GM21367 (cell line): ENCODE measurements around the gene PRPF31.

Experiments used
- ATAC-seq: cut with Tn5 transposase; IDR thresholded peaks from one replicate; pipeline ENCODE4 v1.9.1; 2021; ENCODE audit not compliant: unreplicated experiment

Gene PRPF31

DNA sequence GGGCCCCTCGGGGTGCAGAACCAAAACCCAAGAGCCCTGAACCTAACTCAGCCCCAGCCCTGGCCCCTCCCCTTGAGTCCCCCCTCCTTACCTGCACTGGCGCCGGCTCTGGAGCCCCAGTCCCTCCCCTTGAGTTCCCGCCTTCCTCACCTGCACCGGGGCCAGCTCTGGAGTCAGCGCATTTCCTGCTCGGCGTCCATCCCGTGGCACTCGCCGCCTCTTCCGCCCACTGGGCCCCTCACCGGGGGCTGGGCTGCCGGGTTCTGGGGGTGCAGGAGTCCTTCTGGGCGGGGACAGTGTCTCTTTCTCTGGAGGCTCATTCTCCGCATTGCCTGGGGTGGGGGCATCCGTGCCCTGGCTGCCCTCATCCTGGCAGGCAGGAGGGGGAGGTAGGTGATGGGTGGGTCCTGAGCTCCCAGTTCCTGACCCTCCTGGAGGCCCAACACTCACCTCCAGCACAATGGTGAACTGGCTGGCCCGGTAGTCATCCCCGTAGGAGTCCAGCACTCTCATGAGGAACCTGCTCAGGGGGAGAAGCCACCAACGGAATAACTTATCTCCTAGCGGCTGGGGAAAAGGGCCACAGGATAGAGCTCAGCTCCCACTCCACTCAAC lies 7.6 kb upstream of the PRPF31 start:
- no peak for ATAC-seq

DNA sequence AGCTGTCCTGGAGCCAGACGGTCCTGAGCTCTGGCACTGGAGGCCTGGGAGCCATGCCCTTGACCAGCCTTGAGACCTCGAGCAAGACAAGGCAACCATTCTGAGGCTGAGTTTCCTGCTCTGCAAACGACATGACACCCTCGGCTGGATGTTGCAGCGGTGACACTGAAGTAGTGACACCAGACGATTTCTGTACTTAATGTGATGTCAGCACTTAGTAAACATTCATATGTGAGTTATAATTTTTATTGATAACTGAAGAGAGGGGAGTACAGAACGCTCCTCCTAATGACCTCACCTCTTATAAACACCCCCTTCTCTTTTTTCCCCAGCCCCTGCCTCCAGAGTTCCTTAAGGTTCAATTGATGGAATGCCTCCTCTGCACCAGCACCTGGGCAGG lies 7.1 kb upstream of the PRPF31 start:
- no peak for ATAC-seq

DNA sequence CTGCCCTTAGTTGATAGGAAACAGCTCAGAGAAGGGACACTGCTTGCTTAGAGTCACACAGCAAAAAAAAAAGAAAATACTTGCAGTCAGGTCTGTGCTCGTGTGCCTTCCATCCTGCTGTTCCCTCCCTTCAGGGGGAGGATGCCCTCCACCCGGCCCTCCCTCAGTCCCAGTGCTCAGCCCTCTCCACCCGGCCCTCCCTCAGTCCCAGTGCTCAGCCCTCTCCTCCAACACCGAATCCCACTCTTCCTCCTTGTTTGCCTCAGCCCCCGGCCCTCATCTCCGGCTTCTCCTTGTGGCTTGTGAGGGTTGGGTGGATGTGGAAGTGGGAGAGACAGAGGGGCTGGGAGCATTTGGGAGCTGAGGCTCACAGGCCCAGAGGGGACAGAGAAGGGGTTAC lies 5.9 kb upstream of the PRPF31 start:
- no peak for ATAC-seq

DNA sequence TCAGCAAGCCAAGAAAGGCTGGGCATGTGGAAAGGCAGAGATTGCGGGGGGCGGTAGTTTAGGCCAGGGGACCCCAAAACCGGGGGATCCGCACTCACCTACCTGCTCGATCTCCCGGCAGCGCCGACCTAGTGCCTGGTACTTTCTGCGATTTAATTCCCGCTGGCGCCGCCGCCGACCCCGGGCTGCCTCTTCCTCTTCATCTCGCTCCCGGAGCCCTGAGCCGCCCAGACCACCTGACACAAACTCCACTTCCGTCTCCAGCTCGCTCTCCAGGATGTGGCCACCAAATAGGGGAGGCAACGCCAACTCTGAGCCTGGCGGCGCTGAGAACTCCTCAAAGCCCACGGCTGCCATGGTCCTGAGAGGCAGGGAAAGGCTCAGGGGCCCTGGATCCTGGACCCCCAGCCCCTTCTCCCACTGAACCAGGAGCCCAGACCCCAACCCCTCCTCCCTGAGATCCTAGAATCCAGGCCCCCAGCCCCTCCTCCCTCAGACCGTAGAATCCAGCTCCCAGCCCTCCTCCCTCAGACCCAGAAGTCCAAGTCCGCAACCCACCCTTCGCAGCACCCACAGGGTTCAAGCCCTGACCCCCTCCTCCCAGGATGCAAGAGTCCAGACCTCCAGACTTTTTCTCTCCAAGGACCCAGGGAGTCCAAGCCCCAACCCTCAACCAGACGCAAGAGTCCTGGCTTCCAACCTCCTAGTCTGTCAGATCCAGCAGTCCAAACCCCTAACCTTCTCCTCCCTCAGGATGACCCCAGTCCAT lies 1.0 kb upstream of the PRPF31 start:
- ATAC-seq: peak; percentile 25

DNA sequence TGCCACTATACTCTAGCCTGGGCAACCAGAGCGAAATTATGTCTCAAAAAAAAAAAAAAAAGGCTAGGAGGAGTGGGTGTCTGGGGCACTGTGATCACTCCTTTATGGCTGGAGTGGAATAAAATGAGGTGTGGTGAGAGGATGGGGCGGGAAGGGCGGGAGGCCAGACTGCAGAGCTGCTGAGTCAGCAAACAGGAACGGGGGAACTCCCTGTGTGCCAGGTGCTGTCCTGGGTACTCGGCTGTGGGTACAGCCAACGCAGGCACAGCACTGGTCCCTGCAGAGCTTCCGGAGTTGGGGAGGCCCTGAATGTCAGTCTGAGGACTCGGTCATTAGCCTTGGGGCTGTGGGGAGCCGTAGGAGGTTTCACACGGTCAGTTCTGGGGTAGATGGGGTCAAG lies 5.7 kb downstream of the PRPF31 start:
- no peak for ATAC-seq

DNA sequence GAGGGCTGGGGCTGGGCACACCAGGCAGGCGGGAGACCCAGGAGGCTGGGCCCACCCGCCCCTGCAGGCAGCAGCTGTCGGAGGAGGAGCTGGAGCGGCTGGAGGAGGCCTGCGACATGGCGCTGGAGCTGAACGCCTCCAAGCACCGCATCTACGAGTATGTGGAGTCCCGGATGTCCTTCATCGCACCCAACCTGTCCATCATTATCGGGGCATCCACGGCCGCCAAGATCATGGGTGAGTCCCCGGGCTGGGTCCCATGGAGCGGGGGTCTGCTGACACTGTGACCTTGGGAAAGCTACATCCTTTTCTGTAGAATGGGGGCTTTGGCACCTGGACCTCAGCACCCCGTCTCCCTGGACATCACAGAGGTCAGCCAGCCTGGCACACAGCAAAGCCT lies 8.1 kb downstream of the PRPF31 start:
- ATAC-seq: no peak

DNA sequence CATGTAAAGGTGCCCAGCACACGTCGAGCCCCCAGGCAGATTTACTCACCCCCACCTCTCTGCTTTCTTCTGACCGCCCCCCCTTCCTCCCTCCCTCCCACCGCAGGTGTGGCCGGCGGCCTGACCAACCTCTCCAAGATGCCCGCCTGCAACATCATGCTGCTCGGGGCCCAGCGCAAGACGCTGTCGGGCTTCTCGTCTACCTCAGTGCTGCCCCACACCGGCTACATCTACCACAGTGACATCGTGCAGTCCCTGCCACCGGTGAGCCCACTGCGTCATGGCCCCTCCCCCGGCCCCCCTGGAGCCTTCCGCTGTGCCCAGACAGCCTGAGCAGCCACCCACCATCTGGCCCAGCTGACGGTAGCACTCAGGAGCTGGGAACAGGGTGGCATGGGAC lies 8.8 kb downstream of the PRPF31 start:
- no peak for ATAC-seq

DNA sequence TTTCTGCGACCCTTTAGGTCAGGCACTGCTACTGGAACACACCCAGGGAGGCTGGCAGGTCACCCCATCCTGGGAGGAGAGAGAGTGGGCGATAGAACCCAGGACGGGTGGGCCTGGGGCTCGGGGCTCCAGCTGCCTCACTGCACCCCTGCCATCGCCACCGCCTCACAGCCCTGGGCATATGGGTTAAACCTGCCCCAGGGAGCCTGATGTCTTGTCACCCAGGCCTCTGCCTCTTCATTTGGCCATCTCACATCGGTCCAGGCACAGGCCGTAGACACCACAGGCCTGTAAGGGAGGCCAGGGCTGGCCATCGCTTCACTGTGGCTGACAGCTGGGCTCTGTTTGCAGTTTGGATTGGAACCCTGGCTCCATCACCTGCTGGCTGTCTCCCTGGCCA lies 10.2 kb downstream of the PRPF31 start:
- no peak for ATAC-seq

DNA sequence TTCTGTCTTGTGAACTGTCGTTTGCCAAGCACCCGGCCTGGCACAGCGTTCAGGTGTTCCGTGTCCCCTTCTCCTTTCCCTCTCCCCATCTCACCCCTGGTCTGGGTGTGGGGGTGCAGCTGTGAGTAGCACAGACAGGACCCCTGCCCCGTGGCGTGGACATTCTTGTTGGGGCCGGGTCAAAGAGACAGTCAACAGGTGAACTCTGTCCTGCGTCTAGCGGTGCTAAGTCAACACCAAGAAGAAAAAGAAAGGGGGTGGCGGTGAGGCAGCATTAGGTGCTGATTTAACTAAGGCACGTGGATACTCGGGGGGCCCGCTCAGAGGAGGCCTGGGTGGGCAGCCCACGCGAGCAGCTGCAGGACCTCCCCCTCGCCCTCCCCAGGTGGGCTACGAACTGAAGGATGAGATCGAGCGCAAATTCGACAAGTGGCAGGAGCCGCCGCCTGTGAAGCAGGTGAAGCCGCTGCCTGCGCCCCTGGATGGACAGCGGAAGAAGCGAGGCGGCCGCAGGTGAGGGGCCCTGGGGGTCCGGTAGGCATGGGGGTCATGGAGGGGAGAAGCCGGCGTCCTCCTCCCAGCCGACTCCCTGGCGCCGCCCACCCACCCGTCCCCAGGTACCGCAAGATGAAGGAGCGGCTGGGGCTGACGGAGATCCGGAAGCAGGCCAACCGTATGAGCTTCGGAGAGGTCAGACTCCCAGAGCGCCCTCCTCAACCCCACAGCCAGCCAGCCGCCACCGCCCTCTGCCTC lies 12.3 kb downstream of the PRPF31 start:
- no peak for ATAC-seq

DNA sequence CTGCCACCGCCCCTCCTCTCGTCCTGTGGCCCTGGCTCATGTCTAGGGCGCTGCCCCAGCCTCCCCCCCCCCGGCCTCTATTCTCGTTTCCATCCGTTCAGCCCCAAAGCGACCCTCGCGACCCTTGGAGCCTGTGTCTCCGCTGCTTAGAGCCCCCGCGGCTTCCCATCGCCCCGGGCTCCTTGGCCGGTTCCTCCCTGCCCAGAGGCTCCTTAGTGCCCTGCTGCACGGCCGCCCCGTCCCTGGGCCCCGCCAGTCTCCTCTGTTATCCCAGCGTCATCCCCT lies 12.8 kb downstream of the PRPF31 start:
- no peak for ATAC-seq

DNA sequence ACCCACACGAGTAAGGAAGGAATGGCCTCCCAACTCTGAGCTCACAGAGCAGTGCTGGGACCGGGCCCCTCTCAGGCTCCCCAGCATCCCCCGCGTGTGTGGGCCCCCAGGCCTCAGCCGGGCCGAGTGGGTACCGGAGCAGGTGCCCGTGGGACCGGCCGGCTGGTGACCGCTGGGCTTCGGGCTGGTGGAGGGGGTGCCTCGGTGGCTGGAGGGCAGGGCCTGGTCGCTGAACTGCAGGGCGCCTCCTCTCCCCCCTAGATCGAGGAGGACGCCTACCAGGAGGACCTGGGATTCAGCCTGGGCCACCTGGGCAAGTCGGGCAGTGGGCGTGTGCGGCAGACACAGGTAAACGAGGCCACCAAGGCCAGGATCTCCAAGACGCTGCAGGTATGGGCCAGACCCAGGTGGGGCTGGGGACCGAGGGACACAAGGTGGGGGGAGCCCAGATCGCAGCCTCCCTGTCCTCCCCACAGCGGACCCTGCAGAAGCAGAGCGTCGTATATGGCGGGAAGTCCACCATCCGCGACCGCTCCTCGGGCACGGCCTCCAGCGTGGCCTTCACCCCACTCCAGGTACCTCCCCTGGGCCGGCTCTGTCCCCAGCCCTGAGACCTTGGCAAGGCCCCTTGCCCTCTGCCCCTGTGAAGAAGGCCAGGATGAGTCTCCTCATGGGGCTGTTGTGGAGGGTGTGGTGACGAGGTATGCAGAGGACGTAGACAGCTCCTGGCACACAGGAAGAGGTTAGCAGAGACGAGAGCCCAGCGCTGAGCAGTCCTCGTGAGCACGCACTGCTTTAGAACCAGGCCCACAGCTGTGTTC lies 13.5 kb downstream of the PRPF31 start:
- ATAC-seq: no peak

DNA sequence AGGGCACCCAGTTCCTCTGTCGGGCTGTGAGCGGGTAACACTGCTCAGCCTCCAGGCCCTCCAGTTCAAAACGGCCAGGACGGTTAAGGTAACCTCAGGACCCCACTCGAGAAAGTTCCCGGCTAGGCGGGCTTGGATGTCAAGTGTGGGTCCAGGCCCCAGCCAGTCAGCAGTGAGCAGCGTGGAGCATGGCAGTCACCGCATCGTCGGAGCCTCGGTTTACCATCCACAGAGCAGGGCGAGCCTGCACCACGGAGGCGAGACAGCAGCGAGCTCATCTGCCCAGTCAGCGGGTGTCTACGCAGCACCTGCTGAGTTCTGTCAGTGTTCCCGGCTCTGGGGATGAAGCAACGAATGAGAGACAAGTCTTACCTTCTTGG lies 14.1 kb downstream of the PRPF31 start:
- no peak for ATAC-seq

DNA sequence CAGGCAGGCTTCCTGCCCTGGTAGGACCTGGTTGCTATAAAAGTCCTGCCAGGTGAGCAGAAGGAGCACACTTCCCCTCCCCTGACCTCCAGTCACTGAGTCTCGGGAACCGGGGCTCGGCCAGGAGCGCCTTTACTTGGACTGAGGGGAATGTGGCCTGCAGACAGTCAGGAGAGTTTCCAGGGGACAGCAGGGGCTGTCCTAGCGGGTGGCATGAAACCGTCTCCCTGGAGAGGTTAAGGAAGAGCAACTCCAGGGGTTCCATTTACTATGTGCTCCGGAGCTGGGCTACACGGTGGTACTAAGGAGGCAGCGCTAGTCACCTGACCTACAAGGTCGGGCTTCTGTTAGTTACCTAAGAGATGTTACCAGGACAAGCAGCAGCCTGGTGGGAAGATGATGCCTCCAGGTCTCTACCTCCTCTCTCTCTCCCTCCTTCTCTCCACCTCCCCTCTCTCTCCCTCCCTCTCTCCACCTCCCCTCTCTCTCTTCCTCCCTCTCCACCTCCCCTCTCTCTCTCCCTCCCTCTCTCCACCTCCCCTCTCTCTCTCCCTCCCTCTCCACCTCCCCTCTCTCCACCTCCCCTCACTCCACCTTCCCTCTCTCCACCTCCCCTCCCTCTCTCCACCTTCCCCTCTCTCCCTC lies 17.9 kb downstream of the PRPF31 start:
- no peak for ATAC-seq

DNA sequence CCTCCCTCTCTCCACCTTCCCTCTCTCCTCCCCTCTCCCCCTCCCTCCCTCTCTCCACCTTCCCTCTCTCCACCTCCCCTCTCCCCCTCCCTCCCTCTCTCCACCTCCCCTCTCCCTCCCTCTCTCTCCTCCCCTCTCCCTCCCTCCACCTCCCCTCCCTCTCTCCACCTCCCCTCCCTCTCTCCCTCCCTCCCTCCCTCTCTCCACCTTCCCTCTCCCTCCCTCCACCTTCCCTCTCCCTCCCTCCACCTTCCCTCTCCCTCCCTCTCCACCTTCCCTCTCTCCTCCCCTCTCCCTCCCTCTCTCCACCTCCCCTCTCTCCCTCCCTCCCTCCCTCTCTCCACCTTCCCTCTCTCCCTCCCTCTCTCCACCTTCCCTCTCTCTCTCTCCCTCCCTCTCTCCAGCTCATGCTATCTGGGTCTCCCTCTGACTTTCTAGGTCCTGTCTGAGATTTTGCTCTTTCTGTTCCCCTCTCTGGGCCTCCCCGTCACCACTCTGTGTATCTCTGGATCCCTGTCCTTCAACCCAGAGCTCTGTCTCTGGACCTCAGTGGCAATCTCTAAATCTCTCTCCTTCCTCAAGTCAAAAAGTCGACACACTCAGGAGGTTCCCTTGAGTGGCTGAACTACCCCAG lies 18.5 kb downstream of the PRPF31 start:
- no peak for ATAC-seq

DNA sequence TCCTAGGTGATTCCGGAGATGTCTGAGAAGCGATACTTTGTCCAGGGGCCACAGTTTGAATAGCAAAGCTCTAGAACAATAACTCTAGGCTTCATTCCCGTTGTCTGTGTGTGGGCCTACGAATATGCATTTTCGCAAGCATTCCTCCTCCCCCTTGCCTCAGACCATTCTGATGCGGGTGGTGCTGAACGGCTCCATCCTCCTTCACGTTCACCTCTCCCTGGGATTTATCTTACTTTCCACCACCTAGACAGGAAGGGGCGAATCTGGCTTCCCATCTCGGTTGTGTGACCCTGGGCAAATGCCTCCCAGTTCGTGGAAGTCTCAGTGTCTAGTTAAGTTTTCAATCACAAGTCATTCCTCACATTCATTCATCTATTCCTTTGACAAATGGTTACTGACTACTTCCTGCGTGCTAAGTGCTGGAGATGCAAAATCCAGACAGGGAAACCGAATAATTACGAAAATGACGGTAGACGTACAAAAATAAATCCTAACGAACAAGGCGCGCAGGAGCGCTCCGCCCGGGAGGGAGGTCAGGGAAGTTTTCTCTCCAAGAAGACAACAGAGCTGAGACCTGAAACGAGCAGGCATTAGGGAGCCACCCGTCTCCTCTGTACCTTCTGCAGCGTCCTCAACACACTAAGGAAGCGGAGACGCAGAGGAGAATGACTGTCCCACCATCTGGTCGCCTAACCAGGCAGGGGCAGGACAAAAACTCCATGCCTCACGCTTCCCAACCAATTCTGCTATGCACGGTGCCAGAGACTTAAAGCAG lies 20.7 kb downstream of the PRPF31 start:
- no peak for ATAC-seq

DNA sequence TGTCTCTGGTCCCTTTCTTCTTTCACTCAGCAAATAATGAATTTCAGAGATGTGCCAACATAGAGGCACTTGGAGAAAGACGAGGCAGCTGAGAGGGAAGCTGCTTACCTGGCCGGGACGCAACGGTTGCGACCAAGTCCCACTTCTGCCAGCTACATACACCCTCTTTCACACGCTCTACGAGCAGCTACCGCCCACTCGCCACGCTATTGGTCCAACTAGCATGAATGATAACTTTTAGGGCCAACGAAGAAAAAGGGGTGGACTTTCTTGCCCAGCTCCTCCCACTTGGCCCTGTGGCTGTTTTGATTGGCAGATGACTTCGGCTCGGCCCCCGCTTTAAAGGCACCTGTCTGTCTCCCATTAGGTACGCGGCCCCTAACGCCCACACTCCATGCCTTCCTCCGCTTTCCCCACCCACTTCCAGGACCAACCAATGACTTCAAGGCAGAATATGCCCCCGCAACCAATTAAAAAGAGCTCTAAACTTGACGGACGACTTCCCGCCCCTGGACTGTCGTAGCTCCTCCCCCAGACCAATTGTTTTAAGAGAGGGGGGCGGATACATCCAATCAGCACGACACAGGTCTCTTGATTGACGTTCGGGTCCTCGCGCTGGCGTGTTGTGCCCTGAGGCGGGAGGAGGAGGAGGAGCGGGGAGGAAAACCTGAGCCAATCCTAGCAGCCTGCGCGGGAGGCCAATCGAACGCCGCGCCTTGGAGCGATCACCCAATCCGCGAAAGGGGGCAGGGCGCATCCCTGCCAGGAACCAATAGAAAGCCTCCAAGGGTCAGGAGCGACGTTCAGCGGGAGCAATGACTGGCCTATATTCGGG lies 21.5 kb downstream of the PRPF31 start:
- peak; percentile 66 for ATAC-seq

DNA sequence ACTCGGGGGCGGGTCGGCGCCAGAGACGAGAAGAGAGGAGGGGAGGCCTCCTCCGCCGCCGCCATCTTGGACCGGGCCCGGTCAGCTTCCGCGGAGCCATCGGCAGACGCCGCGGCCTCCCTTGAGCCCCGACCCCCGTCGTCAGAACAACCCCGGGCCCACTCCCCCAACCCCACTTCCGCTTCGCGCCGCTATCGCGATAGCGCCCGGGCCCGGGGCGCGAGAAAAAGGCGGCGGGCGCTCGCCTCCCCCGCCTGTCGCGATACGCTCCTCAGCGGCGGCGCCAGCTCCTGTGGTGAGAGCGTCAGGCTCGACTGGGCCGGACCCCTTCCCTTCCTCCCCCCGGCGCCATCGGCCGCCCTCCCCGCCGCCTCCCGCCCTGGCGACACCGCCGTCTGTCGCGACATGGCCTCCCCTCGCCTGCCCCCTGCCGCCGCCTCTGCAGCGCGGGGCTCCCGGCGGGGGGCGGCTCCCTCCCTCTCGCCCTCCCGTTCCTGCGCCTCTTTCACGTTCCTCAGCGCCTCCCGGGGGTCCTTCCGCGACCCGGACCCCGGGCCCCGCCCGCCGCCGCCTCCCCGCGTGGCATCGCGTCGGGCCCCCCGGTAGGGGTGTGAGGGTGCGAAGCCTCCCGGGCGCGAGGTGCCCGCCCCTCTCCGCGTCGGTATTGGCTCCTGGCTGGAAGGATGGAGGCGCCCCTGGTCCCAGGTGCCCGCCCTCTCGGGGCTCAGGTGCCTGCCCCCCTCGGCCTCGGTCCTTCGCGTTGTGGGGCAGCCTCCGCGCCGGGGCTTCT lies 22.3 kb downstream of the PRPF31 start, which contains the start of gene CNOT3:
TSS of gene CNOT3 (plus strand) at position 64 of the 790 bp plus-strand sequence. CDS start 5,217 bp downstream, outside the sequence.
- no peak for ATAC-seq
